Activated T-cell treated with anti-CD3 and anti-CD28 coated beads, Interleukin-2, amount 50 U/mL, for 1 hour (primary cell): ENCODE measurements around the gene STOML2.

Source experiments
- DNase-seq: peaks from one replicate; pipeline ENCODE4 v3.0.0-alpha.2; 2020

Gene STOML2

DNA sequence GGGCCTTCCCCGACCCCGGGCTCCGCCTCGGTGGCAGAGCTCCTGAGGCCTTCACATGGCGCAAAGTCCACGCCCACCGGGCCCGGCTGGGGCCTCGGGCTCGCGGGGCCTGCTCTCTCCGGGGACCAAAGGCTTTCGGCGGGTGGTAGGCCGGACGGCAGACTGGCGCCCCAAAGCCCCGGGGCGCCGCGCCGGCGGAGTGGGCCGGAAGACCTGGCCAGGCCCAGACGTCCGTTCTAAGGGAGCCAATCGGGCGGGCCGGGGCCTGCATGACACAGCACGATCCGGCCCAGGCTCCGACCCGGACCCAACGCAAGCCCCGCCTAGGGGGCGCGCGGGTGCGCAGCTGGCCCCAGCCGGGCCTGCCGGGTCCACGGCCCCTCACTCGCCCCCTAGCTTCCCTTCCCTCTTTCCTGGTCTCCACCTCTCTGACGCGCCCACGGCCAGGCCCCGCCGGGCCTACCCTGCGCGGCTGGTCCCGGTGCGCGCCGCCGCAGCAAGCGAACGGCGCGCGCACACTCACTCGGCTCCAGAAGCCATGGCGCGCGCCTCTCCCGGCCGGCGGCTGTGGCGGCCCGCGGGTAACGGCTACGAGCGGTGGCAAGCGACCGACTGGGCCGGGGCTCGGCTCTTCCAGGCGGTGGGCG, 31.0 kb downstream of the STOML2 start:
- peak; percentile 83 for DNase-seq

DNA sequence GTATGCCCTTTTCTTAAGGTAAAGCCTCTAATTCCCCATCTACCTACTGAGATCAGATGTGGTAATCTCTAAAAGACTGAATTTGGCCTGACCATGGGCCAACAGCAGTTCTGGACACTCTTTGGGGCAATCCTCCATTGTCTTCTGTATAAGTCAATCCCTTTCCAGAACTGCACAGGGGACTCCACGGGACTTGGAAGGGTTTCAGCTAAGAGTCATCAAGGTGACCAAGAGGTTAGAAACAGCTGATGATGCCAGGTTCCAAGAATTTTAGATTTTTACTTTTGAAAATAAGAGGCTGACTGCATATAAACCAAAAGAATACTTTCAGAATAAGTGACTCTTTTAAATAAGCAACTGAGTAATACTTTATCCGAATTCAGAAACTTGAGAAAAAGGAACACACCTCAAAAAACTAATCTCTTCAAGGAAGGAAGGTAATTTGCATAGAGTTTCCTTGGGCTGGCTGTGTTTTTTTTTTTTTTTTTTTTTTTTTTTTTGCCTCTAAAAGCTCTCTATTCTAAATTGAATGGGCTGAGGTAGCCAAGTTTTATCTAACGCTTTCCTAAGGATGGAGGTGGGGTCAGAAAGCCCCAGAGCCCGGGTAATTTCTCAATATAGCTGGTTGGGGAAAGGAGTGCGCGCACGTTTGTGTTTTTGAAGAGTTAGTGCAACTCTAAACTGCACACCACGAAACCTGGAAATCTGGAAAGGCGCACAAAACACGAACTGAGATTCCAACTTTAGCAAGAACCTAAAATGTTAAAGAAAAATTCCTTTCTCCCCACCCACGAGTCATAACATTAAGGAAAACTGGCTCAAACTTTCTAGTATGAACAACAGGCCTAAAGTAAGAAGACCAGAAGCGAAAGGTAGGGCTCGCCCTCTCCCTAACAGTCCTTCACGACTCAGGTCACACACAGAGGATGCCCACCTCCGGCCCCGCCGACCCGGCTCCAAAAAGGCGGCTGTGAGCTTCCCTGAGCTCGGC, 31.8 kb downstream of the STOML2 start:
- DNase-seq, result no peak

GRCh38 chr9:35069020-35069419, 33.9 kb downstream of the STOML2 start:
- no peak for DNase-seq

GRCh38 chr9:35067056-35067455, 35.9 kb downstream of the STOML2 start:
- no peak for DNase-seq

- DNase-seq, result no peak
These were observed 42.3 kb downstream of the STOML2 start for GRCh38 chr9:35060548-35061207.

DNA sequence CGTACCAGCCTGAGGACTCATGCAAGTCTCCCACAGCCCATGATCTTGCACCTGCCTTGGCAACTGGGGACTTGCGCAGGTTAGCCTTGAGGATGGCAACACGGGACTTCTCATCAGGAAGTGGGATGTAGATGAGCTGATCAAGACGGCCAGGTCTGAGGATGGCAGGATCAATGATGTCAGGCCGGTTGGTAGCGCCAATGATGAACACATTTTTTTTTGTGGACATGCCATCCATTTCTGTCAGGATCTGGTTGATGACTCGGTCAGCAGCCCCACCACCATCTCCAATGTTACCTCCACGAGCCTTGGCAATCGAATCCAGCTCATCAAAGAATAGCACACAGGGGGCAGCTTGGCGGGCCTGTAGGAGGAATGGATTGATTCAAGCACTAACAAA, 43.5 kb downstream of the STOML2 start:
- no peak for DNase-seq

DNA sequence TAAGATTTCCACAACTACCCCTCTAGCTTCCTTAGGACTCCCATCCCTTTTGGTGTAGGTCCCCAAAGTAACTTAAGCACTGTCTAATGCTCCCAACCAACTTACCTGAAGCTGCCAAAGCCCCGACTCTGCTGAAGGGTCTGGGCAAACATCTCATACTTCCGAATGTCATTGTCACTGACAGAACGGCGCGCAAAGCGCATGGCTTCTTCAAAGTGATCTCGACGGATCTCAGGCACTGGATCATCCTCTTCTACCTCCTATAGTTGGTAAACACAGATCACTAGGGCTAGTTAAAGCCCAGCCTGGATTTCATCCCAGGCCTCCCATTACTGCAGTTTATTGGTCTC, 45.7 kb downstream of the STOML2 start:
- DNase-seq, result no peak

- DNase-seq, result no peak
These were observed 46.2 kb downstream of the STOML2 start for GRCh38 chr9:35056571-35057270.

- no peak for DNase-seq
These were observed 47.9 kb downstream of the STOML2 start for GRCh38 chr9:35054871-35055644.

DNA sequence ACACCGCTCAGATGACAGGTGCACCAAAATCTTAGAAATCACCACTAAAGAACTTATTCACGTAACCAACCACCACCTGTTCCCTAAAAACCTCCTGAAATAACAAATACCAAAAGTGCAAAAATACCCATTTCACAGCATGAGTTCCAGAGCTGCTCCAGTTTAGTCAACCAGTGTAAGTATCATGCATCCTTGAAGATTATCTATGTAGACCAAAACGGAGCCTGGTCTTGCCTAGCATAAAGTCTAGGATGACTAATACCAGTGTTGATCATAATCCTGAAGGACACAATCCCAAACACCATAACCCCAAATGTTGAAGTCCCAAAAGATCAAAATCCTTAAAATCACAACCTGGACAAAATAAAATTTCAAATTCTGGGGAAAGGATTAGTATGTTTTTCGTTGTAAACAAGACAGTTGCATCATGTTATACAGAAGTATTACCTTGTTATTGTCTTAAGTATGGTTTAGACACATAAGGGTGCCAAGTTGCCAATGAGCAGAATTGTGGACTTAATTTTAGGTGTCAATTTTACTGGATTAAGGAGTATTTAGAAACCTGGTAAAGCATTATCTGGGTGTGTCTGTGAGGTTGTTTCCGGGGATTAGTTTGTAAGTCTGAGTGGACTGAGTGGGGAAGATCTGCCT, 48.6 kb downstream of the STOML2 start:
- no peak for DNase-seq

GRCh38 chr9:35051069-35051967, 51.6 kb downstream of the STOML2 start:
- peak; percentile 41 for DNase-seq
